ENCODE results near the gene LENG9. TPM values are rescaled to one million over a fixed set of nuclear protein-coding genes. Genes with fewer than 3 reads are reported as not detected.

The LENG9 gene
- total and polyA plus RNA-seq, 2 of the 13 experiments (the other 11 are each of a cell fraction or from before 2014, with no cell fraction given): 0.75 to 2.9 TPM

GRCh38 chr19:54430306-54431254 lies 33.0 kb downstream of the LENG9 start (continued):
- TF ChIP-seq ZNF605 (CRISPR knock-in tag; IDR thresholded peaks at IDR 0.05) (no peak), AGO2 (optimal IDR thresholded peaks at IDR 0.05; ENCODE audit: low read depth, low read length) (peak; percentile 84)

- DNase-seq (ENCODE audit: low spot score) (no peak), ATAC-seq (peak; percentile 14), FAIRE-seq (no peak)
- 68% methylated on average over 8 of the region's 13 CpGs for WGBS (ENCODE audit: low lambda C conversion rate)
- ChIA-PET POLR2A (interaction anchor here (1.1 to 3.9 kb wide), 3 partner anchors 10 to 19 kb away, joined by 3 to 41 read pairs (median 7); partner anchors contain the start of gene LENG8), CTCF (ENCODE audit: low intra/inter-chr PET ratio, low total read pairs) (no interaction called here)
- H2AFZ ChIP-seq (ENCODE audit: low read length): no peak overlapping the region
- no TSS peak for BruUV-seq (replicated peaks)
- no peaks in the 10 kb centered on the region for H3K36me3 ChIP-seq (replicated peaks in 1 of 2; ENCODE audit: control insufficient read depth in 1 of 2, insufficient read depth in 2 of 2, low read length in 2 of 2)
- no peaks in the 10 kb centered on the region for H3K79me2 ChIP-seq (ENCODE audit: insufficient read depth, low read length)
- no peak for TF ChIP-seq HNRNPH1 (optimal IDR thresholded peaks at IDR 0.05; ENCODE audit: low read depth, low read length)
- TF ChIP-seq POLR2G (IDR thresholded peaks at IDR 0.05; ENCODE audit: low read depth, low read length): peak; percentile 11; the same call in 1 of the 2 replicates
- TF ChIP-seq FOXK1 (CRISPR knock-in tag; IDR thresholded peaks at IDR 0.05; ENCODE audit: borderline replicate concordance, low read depth): no peak
- peak; percentile 96 for TF ChIP-seq AGO1 (IDR thresholded peaks at IDR 0.05; ENCODE audit: low read depth, low read length, poor library complexity, severe bottlenecking)
- TF ChIP-seq ZNF576 (CRISPR knock-in tag; IDR thresholded peaks at IDR 0.05): no peak
- no peak for TF ChIP-seq NONO (IDR thresholded peaks at IDR 0.05)
- 0 out of 2 replicates have a peak, but pooled peaks have one; percentile 8 for TF ChIP-seq NONO (CRISPR knock-in tag; conservative IDR thresholded peaks at IDR 0.05)
- TF ChIP-seq ZNF335 (CRISPR knock-in tag; IDR thresholded peaks at IDR 0.05): no peak
- no peak for TF ChIP-seq SALL2 (CRISPR knock-in tag; IDR thresholded peaks at IDR 0.05)
- 0 out of 2 replicates have a peak, but pooled peaks have one; percentile 35 for TF ChIP-seq RBFOX2 (IDR thresholded peaks at IDR 0.05; ENCODE audit: low read depth, low read length)
- 0 out of 4 replicates have a peak, but pooled peaks of 1 of the 2 experiments have one; percentile 25 for TF ChIP-seq POLR2A (IDR thresholded peaks at IDR 0.05; ENCODE audit: insufficient read depth in 1 of 2, low read depth in 2 of 2, low read length in 2 of 2)
- no peak for TF ChIP-seq TCF7 (IDR thresholded peaks at IDR 0.05; ENCODE audit: low read depth)
- peak; percentile 38 for TF ChIP-seq AGO2 (optimal IDR thresholded peaks at IDR 0.05; ENCODE audit: low read depth, low read length)
- H3K4me1 ChIP-seq (ENCODE audit: insufficient read depth, low read length): no peaks in the 10 kb centered on the region
- intact Hi-C loops (cut with micrococcal nuclease; ENCODE audit: unreplicated experiment) (no loop called here), in situ Hi-C loops (cut with HindIII; ENCODE audit: extremely low pct_ligation_motif_present, low pct_unique_long_range_greater_than_20kb) (no loop called here)
- no peak overlapping the region for H3K27ac ChIP-seq (ENCODE audit: extremely low read length, insufficient read depth, low read length)
- no peak overlapping the region for H3K9ac ChIP-seq (ENCODE audit: insufficient read depth, low read depth, low read length)
- H3K4me3 ChIP-seq (replicated peaks in 1 of 3; ENCODE audit: insufficient read depth in 1 of 3, low read depth in 2 of 3, low read length in 3 of 3): no peak overlapping the region
- H3K4me2 ChIP-seq (ENCODE audit: low read depth, low read length): no peak overlapping the region
- no peaks in the 10 kb centered on the region for H4K20me1 ChIP-seq (ENCODE audit: insufficient read depth, low read length)
- no peaks in the 10 kb centered on the region; a peak in 1 of 5 replicates for H3K27me3 ChIP-seq (ENCODE audit: control insufficient read depth in 1 of 2, insufficient read depth in 2 of 2, low read length in 2 of 2)
- no peaks in the 10 kb centered on the region for H3K9me3 ChIP-seq (ENCODE audit: low read length)
Observed at GRCh38 chr19:54429545-54430227, 33.9 kb downstream of the LENG9 start.

Data from HepG2 (cell line).